SW 1271 (cell line): ENCODE data around the gene HOXD11.
A peak's percentile ranks its signal among the peaks of the same experiment; 100 is the strongest.

ENCODE experiments used
- DNase-seq, 2 experiments: peaks; one replicate each; lab custom pipeline; 2025; lab: John Stamatoyannopoulos, UW

Gene HOXD11

GRCh38 chr2:176093145-176093897, 13.8 kb upstream of the HOXD11 start:
- no peak for DNase-seq

- DNase-seq: no peak
Measured at GRCh38 chr2:176093898-176094249, 13.2 kb upstream of the HOXD11 start.

DNA sequence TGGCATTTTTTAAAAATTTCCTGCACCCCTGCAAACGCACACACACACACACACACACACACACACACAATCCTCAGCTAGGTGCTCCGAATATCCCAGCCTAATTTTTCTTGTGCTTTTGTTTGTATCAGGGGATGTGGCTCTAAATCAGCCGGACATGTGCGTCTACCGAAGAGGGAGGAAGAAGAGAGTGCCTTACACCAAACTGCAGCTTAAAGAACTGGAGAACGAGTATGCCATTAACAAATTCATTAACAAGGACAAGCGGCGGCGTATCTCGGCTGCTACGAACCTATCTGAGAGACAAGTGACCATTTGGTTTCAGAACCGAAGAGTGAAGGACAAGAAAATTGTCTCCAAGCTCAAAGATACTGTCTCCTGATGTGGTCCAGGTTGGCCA, 12.7 kb upstream of the HOXD11 start:
- DNase-seq: no peak

GRCh38 chr2:176095421-176095820, 11.7 kb upstream of the HOXD11 start:
- no peak for DNase-seq

DNA sequence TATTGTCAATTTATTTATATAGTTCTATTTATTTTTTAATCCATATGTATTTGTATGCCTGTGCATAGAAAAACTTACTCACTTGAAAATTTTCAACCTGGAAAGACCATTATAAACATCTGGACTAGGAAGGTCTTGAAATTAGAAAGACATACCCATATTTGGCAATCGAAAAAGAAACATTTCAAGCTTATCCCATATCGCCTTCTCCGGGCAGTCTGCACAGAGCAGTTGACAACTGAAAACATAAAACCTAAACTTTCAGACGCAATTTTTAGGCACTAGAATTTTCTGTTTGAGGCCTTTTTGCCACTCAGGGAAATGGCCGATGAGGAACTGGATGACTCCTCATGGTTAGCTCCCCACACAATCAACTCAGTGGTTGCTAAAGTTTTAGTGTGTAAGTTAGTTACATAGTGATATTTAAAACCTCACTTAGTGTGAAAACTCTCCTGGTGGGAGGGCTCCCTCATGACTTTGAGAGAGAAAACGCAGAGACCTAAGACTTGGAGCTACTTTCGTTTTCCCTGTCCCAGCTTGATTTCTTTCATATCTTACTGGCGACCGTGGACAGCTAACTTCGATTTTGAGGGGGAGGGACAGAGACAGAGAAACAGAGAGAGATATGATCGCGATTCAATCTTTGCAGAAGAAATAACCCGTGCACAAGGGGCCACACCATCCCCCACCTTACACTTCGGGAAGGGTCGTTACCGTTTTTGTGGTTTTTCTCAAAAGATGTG, 10.7 kb upstream of the HOXD11 start:
- no peak for DNase-seq

GRCh38 chr2:176096986-176097819, 9.9 kb upstream of the HOXD11 start:
- DNase-seq: peak in 1 of 2 experiments; percentile 63

GRCh38 chr2:176097820-176098365, 9.2 kb upstream of the HOXD11 start:
- no peak for DNase-seq

DNA sequence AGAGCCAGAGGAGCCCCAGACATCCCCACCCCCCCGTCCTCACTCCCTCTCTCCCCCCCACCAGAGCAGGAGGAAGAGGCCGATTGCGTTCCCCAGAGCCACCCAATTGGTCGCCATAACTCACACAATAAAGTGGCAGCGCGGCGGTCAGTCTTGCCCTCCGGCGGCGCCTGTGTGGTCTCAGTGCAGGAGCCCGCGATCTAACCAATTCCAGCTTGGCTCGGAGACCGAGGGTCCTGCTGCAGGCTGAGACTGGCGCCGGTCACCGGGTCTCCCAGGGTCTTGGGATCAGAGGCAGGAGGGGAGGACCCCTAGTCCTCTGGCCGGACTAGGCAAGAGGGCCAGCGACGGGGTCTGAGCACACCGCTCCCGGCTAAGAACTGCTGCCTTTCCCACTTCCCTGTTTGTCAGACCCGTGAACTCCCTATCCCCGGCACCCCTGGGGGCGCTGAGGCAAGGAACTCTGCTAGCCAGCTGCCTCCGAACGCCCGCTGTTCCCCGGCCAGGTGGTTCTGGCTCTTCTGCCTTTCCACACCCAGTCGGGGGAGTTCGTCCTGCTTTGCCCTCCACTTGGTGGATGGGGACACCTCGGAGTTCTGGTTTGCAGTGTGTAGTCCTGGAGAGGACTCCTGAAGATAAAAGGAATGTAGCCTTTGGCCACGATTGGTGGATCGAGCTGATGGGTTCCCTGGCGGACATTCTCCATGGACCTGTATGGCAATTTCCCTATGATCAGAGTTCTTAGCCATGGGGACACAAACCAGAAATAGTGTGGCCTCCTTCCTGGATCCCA, 8.5 kb upstream of the HOXD11 start:
- DNase-seq: no peak

DNA sequence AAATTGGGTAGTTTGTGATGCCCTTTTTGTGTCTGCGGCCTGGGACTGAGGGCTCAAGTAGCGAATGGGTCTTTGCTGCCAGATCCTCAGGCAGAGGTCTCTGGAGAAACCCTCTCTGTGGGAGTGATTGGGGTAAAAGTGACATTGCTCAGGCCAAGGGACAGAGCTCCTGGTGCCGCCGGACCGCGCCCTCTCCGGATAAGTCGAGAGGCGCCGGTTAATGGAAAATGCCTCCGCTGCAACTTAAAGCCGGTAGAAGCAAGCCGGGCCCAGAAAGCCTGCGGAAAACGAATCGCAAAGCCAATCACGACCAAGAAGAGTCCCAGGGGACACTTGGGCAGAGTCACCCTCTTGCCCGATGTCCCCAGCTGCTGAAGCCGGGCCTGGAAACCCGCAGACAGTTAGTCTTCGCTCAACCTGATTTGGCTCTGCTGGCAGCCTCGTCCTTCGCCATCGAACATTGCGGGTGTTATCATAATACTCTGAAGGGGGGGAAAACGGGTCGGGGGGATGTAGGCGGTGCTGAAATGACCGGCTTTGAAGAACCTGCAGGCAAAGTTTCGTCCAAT, 7.8 kb upstream of the HOXD11 start:
- no peak for DNase-seq

DNA sequence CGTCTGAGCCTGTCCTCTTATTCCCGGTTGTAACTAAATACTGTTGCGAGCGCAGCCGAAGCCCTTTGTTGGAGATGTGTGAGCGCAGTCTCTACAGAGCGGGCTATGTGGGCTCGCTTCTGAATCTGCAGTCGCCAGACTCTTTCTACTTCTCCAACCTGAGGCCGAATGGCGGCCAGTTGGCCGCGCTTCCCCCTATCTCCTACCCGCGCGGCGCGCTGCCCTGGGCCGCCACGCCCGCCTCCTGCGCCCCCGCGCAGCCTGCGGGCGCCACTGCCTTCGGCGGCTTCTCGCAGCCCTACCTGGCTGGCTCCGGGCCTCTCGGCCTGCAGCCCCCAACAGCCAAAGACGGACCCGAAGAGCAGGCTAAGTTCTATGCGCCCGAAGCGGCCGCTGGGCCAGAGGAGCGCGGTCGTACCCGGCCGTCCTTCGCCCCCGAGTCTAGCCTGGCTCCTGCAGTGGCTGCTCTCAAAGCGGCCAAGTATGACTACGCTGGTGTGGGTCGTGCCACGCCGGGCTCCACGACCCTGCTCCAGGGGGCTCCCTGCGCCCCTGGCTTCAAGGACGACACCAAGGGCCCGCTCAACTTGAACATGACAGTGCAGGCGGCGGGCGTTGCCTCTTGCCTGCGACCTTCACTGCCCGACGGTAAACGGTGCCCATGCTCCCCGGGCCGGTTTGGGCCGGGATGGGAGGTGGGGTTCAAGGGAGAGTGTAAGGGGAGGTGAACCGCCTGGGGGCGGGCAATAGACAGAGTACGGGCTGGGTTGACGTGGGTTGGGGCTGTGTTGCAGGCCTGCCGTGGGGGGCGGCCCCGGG, 7.1 kb upstream of the HOXD11 start, which contains the start of gene HOXD12:
HOXD12 (plus strand) TSS at position 68 of the 819 bp plus-strand sequence; CDS start at position 75, 7 bp downstream.
- no peak for DNase-seq

DNA sequence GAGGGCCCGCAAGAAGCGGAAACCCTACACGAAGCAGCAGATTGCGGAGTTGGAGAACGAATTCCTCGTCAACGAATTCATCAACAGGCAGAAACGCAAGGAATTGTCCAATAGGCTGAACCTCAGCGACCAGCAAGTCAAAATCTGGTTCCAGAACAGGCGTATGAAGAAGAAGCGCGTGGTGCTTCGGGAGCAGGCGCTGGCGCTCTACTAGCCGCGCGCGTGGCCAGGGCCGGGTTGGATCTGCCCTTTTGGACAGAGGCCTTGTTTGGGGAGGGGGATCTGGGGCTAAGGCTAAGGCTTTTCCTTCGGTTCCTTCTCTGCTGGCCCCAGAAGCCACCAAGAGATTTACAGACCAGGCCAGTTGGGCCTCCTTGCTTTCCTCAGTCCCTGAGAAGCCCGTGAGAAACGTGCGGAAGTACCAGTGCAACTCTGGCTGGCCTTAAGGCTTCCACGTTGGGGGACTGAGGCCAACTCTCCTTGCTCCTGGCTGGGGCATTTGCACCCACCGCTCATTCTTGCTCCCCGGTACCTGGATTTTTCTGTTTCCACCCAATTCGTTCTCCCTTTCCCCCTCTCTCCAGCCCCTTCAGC, 6.4 kb upstream of the HOXD11 start:
- no peak for DNase-seq

GRCh38 chr2:176101216-176101830, 5.8 kb upstream of the HOXD11 start:
- no peak for DNase-seq

- DNase-seq: no peak
Measured at GRCh38 chr2:176101842-176102241, 5.2 kb upstream of the HOXD11 start.

DNA sequence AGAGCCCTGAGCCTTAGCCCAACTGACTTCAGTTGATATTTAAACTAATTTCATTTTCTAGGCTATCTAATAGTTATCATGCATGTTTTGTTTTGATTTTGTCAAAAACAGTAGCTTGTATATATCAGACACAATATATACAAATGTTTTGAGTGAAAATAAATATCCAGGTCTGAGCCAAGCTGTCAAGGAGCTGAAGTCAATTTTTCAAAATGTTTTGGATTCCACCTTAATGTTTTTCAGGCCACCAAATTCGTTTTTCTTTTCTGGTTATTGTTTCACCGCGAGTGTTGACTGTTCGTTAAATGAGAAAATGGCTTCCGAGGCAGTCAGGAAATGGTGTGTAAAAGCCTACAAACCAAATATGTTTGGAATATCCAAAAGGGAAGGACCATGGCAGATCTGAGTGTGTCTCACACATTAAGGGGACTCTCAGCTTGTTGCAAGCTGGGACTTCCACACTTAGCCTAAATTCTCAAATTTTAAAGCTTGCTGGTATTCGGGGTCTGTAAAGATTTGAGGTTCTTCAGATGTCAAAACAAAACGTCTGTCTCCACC, 4.7 kb upstream of the HOXD11 start:
- no peak for DNase-seq

GRCh38 chr2:176103194-176103593, 3.9 kb upstream of the HOXD11 start:
- no peak for DNase-seq

- DNase-seq: no peak
Measured at GRCh38 chr2:176103742-176104315, 3.3 kb upstream of the HOXD11 start.

- DNase-seq: no peak
Measured at GRCh38 chr2:176104316-176105077, 2.6 kb upstream of the HOXD11 start.
